GM19099 (cell line): ENCODE results near the gene METTL1.

Experiments used
- POLR2A ChIP-seq: IDR thresholded peaks from 3 replicates; pipeline ENCODE4 v1.6.1; 2011; ENCODE audit warnings: low read depth; ENCODE audit not compliant: insufficient read length; ENCODE audit errors: extremely low read depth

METTL1 gene

DNA sequence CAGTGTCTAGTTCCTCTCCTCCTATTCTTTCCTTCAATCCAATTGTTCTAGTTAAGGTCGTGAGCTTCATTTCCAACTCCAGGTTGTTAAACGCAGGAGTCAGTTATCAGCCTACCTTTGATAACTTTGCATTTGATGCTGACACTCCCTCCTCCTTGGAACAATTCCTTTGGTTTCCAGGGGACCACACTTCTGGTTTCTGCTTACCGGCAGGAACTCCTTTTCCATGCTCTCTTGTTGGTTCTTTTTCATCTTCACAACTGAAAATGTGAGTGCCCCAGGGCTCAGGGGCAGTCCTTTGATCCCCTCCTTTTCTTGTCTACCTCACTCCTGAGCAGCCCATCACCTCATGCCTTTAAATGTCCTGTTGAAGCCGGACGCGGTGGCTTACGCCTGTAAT lies 5.5 kb upstream of the METTL1 start:
- no peak for TF ChIP-seq POLR2A

DNA sequence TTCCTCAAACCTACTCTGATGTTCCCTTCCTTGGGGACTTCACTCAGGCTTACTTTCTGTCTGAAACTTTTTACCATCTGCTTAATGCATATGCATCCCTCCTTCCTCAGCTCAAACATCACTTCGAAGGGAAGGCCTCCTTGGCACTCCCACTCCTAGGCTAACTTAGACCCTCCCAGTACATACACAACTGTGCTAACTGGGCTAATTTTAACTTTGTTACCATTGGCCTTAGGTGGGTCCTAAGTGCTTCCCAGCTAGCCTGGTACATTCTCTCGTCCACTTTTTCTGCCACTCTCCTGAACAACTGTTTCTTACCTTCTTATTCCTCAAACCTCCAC lies 4.3 kb upstream of the METTL1 start:
- TF ChIP-seq POLR2A = no peak

DNA sequence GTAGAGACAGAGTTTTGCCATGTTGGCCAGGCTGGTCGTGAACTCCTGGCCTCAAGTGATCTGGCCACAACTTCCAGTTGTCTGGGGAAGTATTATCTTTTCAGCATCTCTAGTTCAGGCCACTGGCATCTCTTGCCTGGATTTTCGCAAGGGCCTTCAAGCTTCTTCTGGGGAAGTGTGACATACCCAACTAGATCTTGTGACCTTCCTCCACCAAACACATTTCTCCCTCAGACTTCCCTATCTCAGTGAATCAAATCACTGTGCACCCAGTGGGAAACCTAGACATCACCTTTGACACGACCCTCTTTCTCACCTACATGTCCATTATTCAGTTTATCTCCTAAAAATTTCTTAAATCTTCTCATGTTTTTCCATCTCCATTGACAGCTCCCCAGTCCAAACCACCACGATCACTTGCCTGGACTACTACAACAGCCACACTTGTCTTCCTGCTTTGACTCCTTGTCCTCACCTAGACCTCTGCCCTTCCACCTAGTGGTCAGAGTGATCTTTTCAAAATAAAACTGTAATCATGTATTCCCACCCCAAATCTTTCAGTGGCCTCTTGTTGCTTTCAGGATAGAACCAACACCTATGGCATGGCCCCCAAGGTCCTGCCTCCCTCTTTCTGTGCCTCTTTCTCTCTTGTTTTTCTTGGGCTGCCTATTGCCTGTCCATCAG lies 3.8 kb upstream of the METTL1 start:
- no peak for TF ChIP-seq POLR2A

DNA sequence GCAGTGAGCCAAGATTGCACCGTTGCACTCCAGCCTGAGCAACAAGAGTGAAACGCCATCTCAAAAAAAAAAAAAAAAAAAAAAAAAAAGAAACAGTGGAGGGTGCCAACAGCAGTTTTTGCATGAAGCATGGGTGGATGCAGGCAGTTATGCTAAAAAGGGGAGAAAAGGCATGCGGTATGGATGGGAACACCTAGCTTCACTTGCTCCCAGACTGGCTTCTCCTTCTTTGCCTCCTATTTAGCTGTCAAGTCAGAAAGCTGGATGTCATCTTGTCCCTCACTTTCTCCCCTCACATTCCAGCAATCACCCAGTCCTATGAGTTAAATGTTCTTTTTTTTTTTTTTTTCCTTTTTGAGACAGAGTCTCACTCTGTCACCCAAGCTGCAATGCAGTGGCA lies 3.1 kb upstream of the METTL1 start:
- no peak for TF ChIP-seq POLR2A

DNA sequence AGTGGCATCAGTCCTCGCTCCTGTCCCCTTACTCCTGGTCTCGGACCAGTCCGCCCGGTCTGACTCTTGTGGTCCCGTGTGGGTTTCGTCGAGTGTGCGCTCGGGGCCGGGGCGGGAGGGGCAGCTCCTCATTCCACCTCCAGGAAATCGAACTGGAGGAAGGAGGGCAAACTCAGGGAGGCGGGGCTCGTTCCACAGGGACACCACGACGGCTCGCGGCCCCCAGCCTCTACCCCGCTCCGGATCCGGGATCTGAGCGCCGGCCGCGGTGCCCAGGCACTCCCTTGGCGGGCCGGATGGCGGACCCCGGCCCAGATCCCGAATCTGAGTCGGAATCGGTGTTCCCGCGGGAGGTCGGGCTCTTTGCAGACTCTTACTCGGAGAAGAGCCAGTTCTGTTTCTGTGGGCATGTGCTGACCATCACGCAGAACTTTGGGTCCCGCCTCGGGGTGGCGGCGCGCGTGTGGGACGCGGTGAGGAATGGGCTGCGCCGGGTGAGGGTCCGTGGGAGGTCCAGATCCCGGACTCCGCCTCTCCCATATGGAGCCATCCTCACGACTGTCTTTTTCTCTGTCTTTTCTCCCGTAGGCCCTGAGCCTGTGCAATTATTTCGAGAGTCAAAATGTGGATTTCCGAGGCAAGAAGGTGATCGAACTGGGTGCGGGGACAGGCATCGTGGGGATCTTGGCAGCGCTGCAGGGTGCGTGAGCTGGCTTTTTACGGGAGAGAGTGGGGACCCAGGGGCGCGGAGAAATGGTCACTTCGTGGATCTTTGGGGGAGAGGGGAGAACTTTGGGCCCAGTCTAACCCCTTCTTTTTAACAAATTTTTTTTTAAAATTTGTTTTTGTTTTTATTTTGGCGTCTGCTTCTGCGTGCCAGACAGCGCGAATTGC lies 771 bp upstream of the METTL1 start, which contains the start of gene EEF1AKMT3:
Gene EEF1AKMT3, plus strand, starts transcription at position 186 of the 894 bp plus-strand sequence. Its CDS starts 111 bp downstream, at position 297.
- no peak for TF ChIP-seq POLR2A

DNA sequence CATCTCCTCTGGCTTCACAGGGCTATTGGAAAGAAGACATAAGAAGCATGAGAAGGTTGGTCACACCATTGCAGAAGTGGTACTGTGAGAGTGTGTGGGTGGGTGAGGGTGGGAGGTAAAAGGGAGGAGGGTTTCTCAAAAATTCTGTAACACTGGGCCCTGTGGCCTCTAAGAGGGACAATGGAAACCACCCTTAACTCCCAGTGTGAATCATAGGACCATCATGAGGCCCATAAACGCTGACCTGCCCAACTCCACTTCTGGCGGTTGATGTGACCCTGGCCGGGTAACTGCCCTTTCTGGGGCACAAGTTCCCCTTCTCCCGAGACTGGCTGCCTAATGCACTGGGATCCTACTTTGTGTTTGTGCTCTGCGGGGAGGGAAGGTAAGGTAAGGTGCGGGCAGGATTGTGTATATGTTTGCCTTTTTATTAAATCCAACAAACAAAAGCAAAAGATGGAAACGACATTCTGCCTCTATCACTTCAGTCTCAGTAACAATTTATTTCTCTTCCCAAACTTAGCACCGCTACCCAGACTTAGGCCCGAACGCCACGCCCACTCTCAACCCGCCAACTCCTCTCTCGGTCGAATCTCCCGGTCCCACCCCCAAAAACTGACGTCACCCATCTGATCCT lies 551 bp downstream of the METTL1 start:
- no peak for TF ChIP-seq POLR2A

DNA sequence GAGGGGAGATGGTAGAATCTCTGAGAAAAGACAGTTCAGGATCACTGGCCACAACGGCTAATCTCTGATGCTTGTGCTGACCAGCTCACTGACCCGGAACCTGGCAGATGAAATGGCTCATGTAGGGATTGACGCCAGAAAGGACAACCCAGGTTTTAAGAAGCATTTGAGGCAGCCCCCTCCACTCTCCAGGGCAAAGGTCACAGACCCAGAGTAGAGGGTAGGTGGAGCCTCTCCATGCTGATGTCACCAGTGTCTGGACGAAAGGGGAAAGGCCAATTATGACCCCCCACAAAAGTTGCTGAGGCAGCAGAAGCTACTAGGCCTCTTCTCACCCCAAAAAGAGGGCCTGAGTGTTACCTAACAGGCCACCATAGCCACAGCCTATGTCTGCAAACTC lies 1.2 kb downstream of the METTL1 start:
- TF ChIP-seq POLR2A = no peak

DNA sequence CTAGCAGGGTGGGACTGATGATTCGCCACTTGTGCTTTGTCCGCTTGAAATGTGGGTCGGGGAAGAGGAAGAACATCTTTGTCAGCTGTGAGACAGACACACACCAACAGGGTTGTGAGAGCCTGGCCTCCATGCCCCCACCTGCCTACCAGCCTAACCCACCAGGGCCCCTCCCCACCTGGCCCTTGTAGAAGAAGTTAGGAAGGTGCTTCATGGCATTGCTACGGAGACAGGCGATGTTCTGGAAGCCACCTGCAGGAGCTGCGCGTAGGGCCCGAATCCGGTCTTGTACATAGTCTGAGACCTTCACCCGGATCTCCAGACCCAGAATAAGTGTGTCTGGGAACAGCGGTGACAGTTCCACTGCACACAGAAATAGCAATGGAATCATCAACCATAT lies 2.3 kb downstream of the METTL1 start:
- no peak for TF ChIP-seq POLR2A

DNA sequence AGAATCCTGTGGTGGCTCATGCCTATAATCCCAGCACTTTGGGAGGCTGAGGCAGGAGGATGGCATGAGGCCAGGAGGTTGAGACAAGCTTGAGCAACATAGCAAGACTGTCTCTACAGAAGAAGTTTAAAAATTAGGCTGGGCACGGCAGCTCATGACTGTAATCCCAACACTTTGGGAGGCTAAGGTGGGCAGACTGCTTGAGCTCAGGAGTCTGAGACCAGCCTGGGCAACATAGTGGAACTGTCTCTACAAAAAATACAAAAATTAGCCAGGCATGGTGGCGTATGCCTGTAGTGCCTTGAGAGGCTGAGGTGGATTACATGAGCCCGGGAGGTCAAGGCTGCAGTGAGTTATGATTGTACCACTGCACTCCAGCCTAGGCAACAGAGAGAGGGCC lies 4.0 kb downstream of the METTL1 start:
- no peak for TF ChIP-seq POLR2A

DNA sequence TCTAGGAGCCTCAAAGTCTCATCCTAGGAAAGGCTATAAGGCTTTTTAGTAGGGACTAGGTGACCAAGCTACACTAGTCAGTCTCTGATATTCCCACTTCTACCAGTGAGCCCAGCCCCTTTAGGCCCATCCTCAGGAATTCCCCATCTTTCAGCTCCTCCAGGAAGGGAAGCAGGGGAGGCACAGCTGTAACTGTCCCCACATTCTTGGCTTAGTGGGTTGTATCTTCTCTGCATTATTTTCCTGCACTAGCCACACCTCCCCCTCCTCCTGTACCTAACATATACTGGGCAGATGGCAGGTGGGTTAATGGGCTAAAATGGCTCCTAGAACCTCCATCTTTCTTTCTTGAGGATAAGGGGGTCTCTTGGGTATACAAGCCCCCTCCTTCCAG lies 4.6 kb downstream of the METTL1 start:
- no peak for TF ChIP-seq POLR2A

DNA sequence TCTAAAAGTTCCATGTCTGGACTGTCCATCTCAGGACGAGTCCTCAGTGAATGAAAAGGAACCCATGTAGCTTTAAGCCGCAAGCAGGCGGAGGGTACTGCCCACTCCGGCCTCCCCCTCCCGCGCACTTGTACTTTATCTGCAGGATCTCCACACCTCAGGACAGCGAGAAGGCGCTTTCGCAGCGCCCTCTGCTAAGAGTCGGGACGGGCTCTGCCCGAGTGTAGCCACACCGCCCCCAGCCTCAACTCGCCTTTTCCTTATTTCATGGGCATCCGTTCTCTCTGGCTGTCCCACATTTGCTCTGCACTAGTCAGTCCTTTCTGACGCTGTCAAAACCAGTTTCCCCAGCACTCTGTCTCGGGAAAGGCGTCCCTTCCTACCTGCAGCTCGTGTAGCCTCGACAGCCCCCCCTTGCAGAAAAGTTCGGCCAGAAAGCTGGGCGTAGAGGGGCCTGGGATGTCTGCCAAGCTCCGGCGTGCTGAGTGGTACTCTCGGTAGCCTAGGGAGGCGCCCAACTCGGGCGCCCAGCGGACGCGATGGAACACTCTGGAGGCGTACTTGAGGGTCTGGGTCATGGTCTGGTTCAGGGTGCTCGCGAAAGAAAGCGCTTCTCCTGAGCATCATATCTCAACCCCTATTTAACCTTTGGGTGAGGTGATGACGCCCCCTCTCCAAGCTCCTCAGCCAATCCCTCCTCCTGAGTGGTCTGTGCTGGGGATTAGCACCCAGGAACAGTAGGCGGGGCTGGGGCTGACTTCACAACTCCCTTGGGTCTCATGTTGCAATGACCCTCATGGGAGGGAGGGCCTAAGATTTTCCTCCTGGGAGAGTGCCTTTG lies 5.2 kb downstream of the METTL1 start, which contains the start of gene CYP27B1:
Gene CYP27B1, minus strand, starts transcription at position 615 of the 841 bp plus-strand sequence. Its CDS starts 37 bp downstream, at position 578.
- TF ChIP-seq POLR2A = peak; percentile 17

DNA sequence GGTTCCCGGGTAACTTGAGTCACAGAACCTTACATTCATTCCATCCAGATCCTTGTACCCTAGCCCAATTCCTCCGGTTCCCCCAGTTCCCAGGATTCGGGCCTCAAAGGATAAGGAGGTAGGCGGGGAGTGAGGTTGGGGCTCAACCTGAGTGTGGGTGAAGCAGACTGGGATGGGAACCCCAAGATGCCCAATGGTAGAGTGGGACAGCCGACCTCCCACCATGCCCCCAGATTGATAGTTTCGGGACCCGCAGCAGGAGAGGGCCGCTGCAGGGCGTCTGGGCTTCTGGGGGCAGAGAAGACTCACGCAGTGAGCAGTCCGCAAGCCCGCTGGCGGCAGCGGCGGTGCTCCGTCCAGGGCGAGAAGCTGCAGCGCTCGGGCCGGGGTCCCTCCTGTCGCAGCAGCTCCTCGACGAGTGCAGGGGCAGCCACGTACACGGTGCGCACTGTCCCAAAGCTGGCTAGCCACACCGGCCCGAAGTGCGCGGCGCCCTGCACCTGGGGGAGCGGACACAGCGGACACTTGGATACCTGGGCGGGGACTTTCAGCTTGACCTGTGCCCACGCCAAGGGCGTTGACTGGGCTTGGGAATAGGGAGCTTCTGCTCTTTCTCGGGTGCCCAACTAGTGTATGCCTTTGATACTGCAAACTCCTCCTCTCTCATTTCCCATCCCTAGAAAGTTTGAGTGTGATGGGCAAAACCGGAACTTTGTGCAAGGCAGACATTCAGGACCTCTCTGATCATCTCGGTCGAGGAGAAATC lies 6.0 kb downstream of the METTL1 start:
- TF ChIP-seq POLR2A = no peak

DNA sequence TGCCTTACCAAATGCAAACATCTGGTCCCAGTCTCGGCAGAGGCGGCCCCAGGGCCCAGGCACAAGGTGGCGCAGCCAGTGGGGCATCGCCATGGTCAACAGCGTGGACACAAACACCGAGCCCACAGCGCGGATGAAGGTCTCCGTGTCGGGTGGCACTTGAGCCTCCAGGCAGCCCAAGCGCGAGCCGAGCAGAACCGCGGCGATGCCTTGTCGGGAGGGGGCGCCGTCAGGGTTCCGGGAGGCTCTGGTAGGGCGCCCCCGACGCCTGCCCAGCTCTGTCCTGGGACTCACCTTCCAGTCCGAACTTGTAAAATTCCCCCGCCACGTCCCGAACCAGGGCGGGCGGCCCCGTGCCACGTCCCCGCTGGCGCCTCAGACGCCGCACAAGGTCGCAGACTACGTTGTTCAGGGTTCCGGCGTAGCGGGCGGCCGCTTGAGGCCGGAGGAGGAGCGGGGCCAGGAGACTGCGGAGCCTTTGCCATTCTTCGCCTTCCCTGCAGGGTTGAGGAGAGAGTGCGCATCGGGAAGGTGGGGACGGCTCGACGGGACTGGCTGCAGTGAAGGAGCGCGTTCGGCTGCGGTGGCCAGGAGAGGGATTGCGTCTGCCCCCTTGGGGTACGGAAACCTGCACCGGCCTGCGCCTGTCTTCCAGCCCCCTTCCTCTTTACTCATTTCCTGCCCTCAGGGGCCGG lies 6.8 kb downstream of the METTL1 start:
- no peak for TF ChIP-seq POLR2A

DNA sequence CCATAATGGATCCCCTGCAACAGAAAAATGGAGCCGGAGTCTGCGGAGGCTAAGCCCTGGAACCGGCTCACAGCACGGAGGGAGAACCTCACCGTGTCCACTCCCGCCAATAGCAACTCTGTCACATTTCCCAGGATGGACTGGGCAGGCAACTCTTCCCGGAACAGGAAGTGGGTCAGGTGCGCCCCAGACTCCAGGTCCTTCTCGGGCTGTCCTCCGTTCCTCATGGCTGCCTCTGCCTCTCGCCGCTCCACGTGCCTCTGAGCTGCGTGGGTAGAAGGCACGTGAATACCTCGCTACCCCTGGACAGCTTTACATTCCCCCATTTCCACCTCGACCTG lies 7.3 kb downstream of the METTL1 start:
- no peak for TF ChIP-seq POLR2A
